Astrocyte (in vitro differentiated cells and primary cell): Measurements from ENCODE around the gene FAM156B.
"Not testable (repeated sequence)": the region's sequence is repeated elsewhere in the genome, so short reads cannot be mapped to it uniquely, and the experiment has no call there.

Experiments
- EZH2 ChIP-seq: IDR thresholded peaks from 2 replicates; pipeline ENCODE4 v1.6.1; 2012; ENCODE audit warnings: mild to moderate bottlenecking, low read length, inconsistent platforms; ENCODE audit not compliant: insufficient read depth
- TF ChIP-seq, protein P1 (sequence below): IDR thresholded peaks from 2 replicates; pipeline ENCODE4 v1.5.1; 2011; ENCODE audit warnings: low read depth, mild to moderate bottlenecking, inconsistent platforms, low read length, moderate library complexity; ENCODE audit not compliant: insufficient read depth

- TF ChIP-seq, protein P1, sequence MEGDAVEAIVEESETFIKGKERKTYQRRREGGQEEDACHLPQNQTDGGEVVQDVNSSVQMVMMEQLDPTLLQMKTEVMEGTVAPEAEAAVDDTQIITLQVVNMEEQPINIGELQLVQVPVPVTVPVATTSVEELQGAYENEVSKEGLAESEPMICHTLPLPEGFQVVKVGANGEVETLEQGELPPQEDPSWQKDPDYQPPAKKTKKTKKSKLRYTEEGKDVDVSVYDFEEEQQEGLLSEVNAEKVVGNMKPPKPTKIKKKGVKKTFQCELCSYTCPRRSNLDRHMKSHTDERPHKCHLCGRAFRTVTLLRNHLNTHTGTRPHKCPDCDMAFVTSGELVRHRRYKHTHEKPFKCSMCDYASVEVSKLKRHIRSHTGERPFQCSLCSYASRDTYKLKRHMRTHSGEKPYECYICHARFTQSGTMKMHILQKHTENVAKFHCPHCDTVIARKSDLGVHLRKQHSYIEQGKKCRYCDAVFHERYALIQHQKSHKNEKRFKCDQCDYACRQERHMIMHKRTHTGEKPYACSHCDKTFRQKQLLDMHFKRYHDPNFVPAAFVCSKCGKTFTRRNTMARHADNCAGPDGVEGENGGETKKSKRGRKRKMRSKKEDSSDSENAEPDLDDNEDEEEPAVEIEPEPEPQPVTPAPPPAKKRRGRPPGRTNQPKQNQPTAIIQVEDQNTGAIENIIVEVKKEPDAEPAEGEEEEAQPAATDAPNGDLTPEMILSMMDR = not testable (repeated sequence)
- TF ChIP-seq EZH2 = not testable (repeated sequence)
Measured at GRCh38 chrX:52914704-52915103, 17.6 kb downstream of the FAM156B start.
